SK-N-SH (cell line): ENCODE results near the gene SLC8B1.

Experiments used
- CHD2 ChIP-seq: fragments of 150-350 bp; IDR thresholded peaks from 2 replicates; pipeline ENCODE4 v1.6.1; 2018; ENCODE audit warnings: low read length; ENCODE audit not compliant: partially characterized antibody
- FOSL2 ChIP-seq: IDR thresholded peaks from 2 replicates; pipeline ENCODE4 v1.4.0; 2012; ENCODE audit warnings: low read depth, mild to moderate bottlenecking, moderate library complexity, borderline replicate concordance
- MXI1 ChIP-seq: IDR thresholded peaks from 2 replicates; pipeline ENCODE4 v1.6.1; 2012; ENCODE audit warnings: mild to moderate bottlenecking, low read depth, low read length, improper control_type of control experiment
- NFIC ChIP-seq: IDR thresholded peaks from 2 replicates; pipeline ENCODE4 v1.4.0; 2012; ENCODE audit warnings: borderline replicate concordance
- NRF1 ChIP-seq: IDR thresholded peaks from 2 replicates; pipeline ENCODE4 v1.6.1; 2012; ENCODE audit warnings: low read depth, mild to moderate bottlenecking, low read length
- POLR2AphosphoS5 ChIP-seq: IDR thresholded peaks from 2 replicates; pipeline ENCODE4 v1.6.1; 2012; ENCODE audit warnings: low read depth, low read length
- RAD21 ChIP-seq: IDR thresholded peaks from 2 replicates; pipeline ENCODE4 v1.6.1; 2012; ENCODE audit warnings: mild to moderate bottlenecking, low read length
- TCF12 ChIP-seq: IDR thresholded peaks from 2 replicates; pipeline ENCODE4 v1.4.0; 2012
- YY1 ChIP-seq: IDR thresholded peaks from 2 replicates; pipeline ENCODE4 v1.4.0; 2012; ENCODE audit warnings: low read depth, mild to moderate bottlenecking
- TF ChIP-seq, protein P1 (sequence below): fragments of 200-600 bp; sonication (generic); IDR thresholded peaks from 2 replicates; pipeline ENCODE4 v1.6.1; 2017; ENCODE audit warnings: antibody characterized with exemption, mild to moderate bottlenecking, moderate library complexity
- TF ChIP-seq, protein P2 (sequence below): IDR thresholded peaks from 2 replicates; pipeline ENCODE4 v1.6.1; 2012; ENCODE audit warnings: mild to moderate bottlenecking, low read depth, low read length, moderate library complexity
- TF ChIP-seq, protein P3 (sequence below): IDR thresholded peaks from 2 replicates; pipeline ENCODE4 v1.4.0; 2012; ENCODE audit warnings: low read depth

DNA sequence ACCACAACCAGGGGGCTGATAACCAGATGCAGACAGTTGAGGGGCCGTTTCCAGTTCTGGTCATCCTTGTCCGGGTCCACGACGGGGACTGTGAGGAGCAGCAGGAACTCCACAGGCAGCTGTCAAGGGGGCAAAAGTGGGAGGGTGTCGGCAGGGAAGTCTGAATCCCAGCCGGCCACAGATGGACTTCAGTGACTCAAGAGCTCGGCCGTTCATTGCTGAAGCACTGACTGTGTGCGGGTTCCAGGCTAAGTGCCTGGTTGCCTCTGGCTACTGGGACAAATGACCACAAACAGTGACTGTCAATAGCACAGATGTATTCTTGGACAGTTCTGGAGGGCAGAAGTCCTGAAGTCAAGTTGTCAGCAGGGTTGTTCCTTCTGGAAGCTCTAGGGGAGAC is 19.6 kb downstream of the SLC8B1 start:
- TF ChIP-seq, protein P1, sequence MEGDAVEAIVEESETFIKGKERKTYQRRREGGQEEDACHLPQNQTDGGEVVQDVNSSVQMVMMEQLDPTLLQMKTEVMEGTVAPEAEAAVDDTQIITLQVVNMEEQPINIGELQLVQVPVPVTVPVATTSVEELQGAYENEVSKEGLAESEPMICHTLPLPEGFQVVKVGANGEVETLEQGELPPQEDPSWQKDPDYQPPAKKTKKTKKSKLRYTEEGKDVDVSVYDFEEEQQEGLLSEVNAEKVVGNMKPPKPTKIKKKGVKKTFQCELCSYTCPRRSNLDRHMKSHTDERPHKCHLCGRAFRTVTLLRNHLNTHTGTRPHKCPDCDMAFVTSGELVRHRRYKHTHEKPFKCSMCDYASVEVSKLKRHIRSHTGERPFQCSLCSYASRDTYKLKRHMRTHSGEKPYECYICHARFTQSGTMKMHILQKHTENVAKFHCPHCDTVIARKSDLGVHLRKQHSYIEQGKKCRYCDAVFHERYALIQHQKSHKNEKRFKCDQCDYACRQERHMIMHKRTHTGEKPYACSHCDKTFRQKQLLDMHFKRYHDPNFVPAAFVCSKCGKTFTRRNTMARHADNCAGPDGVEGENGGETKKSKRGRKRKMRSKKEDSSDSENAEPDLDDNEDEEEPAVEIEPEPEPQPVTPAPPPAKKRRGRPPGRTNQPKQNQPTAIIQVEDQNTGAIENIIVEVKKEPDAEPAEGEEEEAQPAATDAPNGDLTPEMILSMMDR = no peak
- TF ChIP-seq YY1 = no peak
- no peak for TF ChIP-seq FOSL2
- no peak for TF ChIP-seq TCF12
- TF ChIP-seq, protein P2, sequence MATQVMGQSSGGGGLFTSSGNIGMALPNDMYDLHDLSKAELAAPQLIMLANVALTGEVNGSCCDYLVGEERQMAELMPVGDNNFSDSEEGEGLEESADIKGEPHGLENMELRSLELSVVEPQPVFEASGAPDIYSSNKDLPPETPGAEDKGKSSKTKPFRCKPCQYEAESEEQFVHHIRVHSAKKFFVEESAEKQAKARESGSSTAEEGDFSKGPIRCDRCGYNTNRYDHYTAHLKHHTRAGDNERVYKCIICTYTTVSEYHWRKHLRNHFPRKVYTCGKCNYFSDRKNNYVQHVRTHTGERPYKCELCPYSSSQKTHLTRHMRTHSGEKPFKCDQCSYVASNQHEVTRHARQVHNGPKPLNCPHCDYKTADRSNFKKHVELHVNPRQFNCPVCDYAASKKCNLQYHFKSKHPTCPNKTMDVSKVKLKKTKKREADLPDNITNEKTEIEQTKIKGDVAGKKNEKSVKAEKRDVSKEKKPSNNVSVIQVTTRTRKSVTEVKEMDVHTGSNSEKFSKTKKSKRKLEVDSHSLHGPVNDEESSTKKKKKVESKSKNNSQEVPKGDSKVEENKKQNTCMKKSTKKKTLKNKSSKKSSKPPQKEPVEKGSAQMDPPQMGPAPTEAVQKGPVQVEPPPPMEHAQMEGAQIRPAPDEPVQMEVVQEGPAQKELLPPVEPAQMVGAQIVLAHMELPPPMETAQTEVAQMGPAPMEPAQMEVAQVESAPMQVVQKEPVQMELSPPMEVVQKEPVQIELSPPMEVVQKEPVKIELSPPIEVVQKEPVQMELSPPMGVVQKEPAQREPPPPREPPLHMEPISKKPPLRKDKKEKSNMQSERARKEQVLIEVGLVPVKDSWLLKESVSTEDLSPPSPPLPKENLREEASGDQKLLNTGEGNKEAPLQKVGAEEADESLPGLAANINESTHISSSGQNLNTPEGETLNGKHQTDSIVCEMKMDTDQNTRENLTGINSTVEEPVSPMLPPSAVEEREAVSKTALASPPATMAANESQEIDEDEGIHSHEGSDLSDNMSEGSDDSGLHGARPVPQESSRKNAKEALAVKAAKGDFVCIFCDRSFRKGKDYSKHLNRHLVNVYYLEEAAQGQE = no peak
- TF ChIP-seq, protein P3, sequence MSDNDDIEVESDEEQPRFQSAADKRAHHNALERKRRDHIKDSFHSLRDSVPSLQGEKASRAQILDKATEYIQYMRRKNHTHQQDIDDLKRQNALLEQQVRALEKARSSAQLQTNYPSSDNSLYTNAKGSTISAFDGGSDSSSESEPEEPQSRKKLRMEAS = no peak
- no peak for TF ChIP-seq RAD21
- TF ChIP-seq NFIC = no peak
- TF ChIP-seq POLR2AphosphoS5 = no peak
- TF ChIP-seq MXI1 = no peak
- TF ChIP-seq NRF1 = no peak
- TF ChIP-seq CHD2 = no peak
